Measurements from ENCODE around the gene METTL15. TPM values are rescaled to one million over a fixed set of nuclear protein-coding genes. Genes with fewer than 3 reads are reported as not detected.

Gene METTL15
- total and polyA plus RNA-seq, 2 of the 8 experiments (the other 6 are each of a cell fraction or from before 2014, with no cell fraction given): 5.4 to 10.5 TPM

DNA sequence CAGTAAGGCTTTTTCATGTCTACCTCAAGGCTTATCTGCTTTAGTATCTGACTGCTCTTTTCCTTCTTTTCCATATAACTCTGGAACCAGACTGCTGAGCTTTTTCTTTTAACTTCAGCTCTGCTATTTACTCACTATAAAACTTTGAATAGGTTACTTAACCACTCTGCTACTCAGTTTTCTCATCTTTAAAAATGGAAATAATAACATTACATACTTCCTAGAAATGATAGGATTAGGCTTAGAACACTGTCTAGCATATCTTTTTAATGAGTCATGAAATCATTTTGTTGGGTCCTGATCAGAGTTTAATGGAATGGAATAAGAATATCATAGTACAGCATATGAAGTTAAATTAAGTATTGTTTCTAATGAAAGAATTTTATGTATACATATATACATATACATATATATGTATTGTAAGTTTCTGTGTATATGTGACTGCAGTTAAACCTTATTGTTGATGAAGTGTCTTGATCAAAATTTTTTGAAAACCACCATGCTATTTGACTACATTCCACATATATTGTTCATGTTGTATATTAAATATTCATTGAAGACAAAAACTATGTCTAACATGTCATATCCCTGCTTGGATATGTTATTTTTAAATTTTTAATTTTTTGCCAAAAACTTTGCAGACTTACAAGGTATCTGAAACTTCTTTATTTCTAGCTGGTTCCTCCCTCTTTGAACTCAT is 120.2 kb downstream of the METTL15 start:
- CTCF ChIA-PET (ENCODE audit: partially characterized antibody): no interaction called here
- H4K91ac ChIP-seq (replicated peaks; ENCODE audit: insufficient read length, low read length): no peak overlapping the region
- no peak overlapping the region for H2BK15ac ChIP-seq (ENCODE audit: low read length)
- H2BK5ac ChIP-seq (ENCODE audit: low read depth, low read length): no peak overlapping the region
- no peaks in the 10 kb centered on the region for H3K36me3 ChIP-seq (ENCODE audit: control insufficient read depth in 2 of 4, insufficient read depth in 4 of 4, low read length in 3 of 4)
- H2BK12ac ChIP-seq (ENCODE audit: low read depth, low read length): no peak overlapping the region
- no peak for DNase-seq (ENCODE audit: low read depth in 1 of 2, low spot score in 2 of 2)
- no peak overlapping the region for H3K14ac ChIP-seq (ENCODE audit: insufficient read length)
- H3K79me1 ChIP-seq (ENCODE audit: low read depth, low read length): no peaks in the 10 kb centered on the region
- 0 out of 2 replicates have a peak, but pooled peaks cover 1% of the 10 kb centered on the region for H3K23me2 ChIP-seq (ENCODE audit: low read depth, low read length)
- H2BK120ac ChIP-seq (replicated peaks; ENCODE audit: low read depth, low read length): no peak overlapping the region
- TF ChIP-seq KDM5A (IDR thresholded peaks at IDR 0.05; ENCODE audit: low read length): no peak
- no peak for TF ChIP-seq SIX5 (IDR thresholded peaks at IDR 0.05; ENCODE audit: low read depth, low read length)
- TF ChIP-seq EZH2 (IDR thresholded peaks at IDR 0.05; ENCODE audit: low read depth, low read length, severe bottlenecking): no peak
- TF ChIP-seq HDAC6 (IDR thresholded peaks at IDR 0.05; ENCODE audit: low read depth, low read length): no peak
- no peak for TF ChIP-seq TAF1 (IDR thresholded peaks at IDR 0.05; ENCODE audit: low read depth, low read length)
- no peak for TF ChIP-seq JUND (IDR thresholded peaks at IDR 0.05; ENCODE audit: low read length)
- no peak for TF ChIP-seq BACH1 (IDR thresholded peaks at IDR 0.05; ENCODE audit: low read length)
- TF ChIP-seq KDM1A (IDR thresholded peaks at IDR 0.05; ENCODE audit: borderline replicate concordance, low read length): no peak
- TF ChIP-seq, protein P1, sequence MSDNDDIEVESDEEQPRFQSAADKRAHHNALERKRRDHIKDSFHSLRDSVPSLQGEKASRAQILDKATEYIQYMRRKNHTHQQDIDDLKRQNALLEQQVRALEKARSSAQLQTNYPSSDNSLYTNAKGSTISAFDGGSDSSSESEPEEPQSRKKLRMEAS (IDR thresholded peaks at IDR 0.05): no peak
- no peak for TF ChIP-seq YY1 (IDR thresholded peaks at IDR 0.05; ENCODE audit: low read depth, low read length)
- no peak for TF ChIP-seq EGR1 (IDR thresholded peaks at IDR 0.05; ENCODE audit: borderline replicate concordance, low read depth, low read length)
- H4K5ac ChIP-seq (ENCODE audit: insufficient read length, low read depth, low read length): no peak overlapping the region
- no peak overlapping the region for H3K4ac ChIP-seq (replicated peaks; ENCODE audit: insufficient read length, low read depth, low read length)
- no peaks in the 10 kb centered on the region for H3K27me3 ChIP-seq (replicated peaks in 1 of 4; ENCODE audit: control insufficient read depth in 3 of 4, extremely low read depth in 1 of 4, insufficient read depth in 3 of 4, low read length in 3 of 4)
- no peak for FAIRE-seq
- no peak overlapping the region for H2AFZ ChIP-seq (ENCODE audit: low read length)
- H3K79me2 ChIP-seq (ENCODE audit: control insufficient read depth in 1 of 2, insufficient read depth in 2 of 2, low read length in 2 of 2): no peaks in the 10 kb centered on the region
- POLR2A ChIA-PET (ENCODE audit: partially characterized antibody): no interaction called here
- no peak overlapping the region for H3K4me2 ChIP-seq (ENCODE audit: insufficient read depth in 1 of 2, low read depth in 2 of 2, low read length in 2 of 2)
- H3K27ac ChIP-seq (ENCODE audit: low read depth, low read length): no peak overlapping the region
- H2BK20ac ChIP-seq (ENCODE audit: low read length): no peak overlapping the region
- H3K4me3 ChIP-seq (ENCODE audit: extremely low read depth in 1 of 4, insufficient read depth in 2 of 4, low read depth in 3 of 4, low read length in 4 of 4): no peak overlapping the region
- H4K20me1 ChIP-seq (replicated peaks in 1 of 2; ENCODE audit: control insufficient read depth in 1 of 2, insufficient read depth in 2 of 2, low read length in 2 of 2): no peaks in the 10 kb centered on the region
- H3K9me3 ChIP-seq (ENCODE audit: insufficient read depth in 2 of 2, low read depth in 1 of 2, low read length in 1 of 2): no peaks in the 10 kb centered on the region
- H3K9ac ChIP-seq (replicated peaks in 1 of 4; ENCODE audit: extremely low read depth in 1 of 4, low read depth in 3 of 4, low read length in 3 of 4): no peak overlapping the region
- H3K56ac ChIP-seq (replicated peaks; ENCODE audit: insufficient read length, low read depth, low read length): no peak overlapping the region
- no peak overlapping the region for H3K18ac ChIP-seq (ENCODE audit: extremely low read depth, low read length)
- H3K4me1 ChIP-seq (replicated peaks in 1 of 4; ENCODE audit: control insufficient read depth in 3 of 4, insufficient read depth in 4 of 4, low read length in 3 of 4): no peaks in the 10 kb centered on the region
- H4K8ac ChIP-seq (ENCODE audit: extremely low read depth, insufficient read depth, low read length): no peak overlapping the region
- no peak overlapping the region for H2AK5ac ChIP-seq (ENCODE audit: low read depth, low read length)
- no peak overlapping the region for H3K23ac ChIP-seq (ENCODE audit: insufficient read length)
